Activated CD8-positive, alpha-beta memory T cell treated with anti-CD3 and anti-CD28 coated beads for 48 hours (primary cell): ENCODE results near the gene SDHB.

Experiments
- DNase-seq, 3 experiments: peaks; one replicate each; pipeline ENCODE4 v3.0.0-alpha.2; 2020; ENCODE audit warnings: low read depth in 2 of 3, low spot score in 2 of 3

The SDHB gene

DNA sequence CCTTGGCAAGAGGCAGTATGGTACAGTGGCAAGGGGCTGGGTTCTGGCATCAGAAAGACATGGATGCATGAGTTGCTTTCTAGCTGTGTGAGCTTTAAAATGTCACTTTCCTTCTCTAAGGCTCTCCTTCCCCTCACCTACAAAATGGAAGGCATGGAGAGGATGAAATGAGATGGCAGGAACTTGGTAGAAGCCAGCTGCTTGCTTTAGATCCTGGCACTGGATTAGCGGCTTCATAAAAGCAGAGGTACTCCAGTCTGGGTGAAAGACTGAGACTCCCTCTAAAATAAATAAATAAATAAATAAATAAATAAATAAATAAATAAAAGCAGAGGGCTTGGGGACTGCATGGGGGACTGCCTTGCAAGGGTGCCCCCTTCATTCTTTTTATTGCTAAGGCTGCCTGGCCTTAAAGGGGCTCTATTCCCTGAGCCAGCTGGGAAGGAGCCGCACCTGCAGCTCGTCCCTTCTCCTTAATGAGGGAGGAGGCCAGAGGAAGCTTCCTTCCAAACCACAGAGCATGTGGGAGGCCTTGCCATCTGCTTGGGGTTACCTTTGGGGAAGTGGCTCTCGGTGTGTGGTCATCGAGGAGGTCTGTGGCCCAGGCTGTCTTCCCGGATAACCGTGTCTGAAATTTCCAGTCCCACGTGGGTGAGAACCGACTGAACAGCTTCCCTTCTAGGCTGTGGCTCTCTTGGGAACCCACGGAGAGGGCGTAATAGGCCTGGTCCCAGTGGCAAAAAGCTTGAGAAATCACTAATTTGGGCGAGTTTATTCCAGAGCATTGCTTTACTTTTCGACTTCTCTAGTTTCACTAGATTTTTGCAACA, 40.1 kb downstream of the SDHB start:
- DNase-seq, result no peak

DNA sequence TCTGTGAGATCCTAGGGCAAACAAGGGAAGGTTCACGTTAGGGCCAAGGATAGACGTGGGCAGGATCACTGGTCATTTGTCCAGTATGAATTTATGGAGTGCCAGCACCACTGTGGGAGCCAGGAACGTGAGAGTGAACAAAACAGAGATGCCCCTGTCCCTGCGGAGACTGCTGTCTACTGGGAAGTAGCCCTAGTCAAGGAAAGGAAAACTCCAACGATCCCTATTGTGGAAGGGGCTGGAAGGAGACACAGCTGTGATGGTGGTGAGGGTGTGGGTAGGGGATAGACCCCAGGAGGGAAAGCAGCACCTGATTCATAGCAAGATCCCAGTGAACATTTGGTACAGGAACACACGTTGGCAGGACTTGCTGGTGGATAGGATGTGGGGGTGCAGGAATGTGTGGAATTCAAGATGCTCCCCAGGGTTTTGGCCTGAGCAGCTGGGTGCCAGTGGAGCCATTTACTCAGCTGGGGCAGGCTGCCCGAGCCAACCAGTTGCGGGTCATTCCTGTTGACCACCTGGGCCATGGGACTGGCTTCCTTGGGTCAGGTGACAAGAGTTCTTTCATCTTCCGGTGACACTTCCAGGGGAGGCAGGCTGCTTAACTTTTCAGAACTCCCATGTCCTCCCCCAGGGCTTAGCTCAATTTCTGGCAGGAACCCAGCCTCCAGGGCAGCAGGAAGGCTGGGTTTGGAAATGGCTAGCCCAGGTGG, 40.9 kb downstream of the SDHB start:
- no peak for DNase-seq

DNA sequence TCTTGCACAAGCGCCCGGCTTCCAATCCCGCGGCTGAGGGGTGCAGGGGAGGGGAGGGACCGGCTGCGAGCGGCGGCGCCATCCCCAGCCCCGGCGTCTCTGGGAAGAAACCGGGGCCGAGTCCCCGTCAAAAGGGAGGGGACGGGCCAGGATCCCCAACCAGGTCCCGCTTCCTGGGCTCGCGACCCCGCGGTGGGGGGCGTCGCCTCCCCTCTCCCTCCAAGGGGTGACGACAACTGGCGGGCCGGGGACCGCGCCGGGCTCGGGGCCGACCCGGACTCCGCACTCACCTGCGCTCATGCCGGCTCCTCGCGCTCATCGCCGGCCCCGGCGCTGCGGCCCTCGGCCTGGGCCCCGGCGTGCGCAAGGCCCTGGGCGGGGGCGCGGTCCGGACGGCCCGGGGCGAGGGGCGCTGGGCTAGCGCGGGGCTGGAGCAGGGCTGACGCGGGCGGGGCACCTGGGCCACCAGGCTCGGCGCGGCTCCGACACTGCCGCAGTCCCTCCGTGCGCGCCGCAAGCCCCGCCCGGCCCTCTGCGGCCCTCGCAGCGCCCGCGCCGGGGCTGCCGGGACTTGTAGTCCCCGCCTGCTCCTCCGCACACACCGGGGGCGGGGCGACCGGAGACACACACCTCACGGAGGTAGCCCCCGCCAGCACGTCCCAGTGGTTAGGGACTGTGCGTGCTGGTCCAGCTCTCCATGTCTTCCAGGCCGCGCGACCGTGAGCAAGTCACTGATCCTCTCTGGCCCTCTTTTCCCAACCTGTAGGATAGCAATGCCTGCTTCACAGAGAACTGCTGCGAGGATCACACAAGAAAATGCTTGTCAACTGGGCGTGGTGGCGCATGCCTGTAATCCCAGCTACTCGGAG, 42.2 kb downstream of the SDHB start, which contains the start of gene ATP13A2:
TSS of gene ATP13A2 (minus strand) at position 490 of the 869 bp plus-strand sequence. CDS start at position 300, 190 bp downstream.
- peak; percentile 53 to 75 (median 60) for DNase-seq

DNA sequence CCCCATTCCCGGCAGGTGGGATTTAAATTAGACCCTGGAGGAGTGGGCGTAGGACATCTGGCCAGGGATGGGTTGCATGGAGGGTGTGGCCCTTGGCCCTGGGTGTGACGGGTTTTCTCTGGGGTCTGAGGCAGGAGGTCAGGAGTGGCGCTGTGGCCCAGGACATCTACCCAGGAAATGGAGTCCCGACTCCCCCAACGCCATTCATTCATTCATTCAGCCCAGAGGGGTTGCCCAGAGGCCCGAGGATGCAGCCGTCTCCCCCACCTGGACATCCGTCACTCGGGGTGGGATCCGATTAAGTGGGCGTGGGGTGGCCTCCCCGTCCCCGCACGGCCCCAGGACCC, 42.8 kb downstream of the SDHB start:
- no peak for DNase-seq

DNA sequence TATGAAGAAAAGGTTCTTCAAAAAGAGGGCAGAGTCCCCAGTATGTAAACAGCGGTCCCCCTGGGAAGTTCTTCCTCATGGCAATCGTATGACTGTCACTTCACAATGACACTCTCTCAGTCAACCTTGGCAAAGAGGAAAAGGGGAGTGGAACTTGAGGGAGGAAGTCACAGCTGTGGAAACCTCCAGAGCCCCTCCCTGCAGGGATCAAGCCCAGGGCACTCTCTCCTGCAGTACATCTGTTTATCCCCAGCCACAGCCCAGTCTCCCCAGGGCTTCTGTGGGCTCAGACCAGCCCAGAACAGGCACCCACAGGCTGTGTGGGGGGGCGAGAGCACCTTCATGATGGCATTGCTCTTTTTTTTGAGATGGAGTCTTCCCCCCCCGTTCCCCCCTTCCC, 44.1 kb downstream of the SDHB start:
- no peak for DNase-seq

DNA sequence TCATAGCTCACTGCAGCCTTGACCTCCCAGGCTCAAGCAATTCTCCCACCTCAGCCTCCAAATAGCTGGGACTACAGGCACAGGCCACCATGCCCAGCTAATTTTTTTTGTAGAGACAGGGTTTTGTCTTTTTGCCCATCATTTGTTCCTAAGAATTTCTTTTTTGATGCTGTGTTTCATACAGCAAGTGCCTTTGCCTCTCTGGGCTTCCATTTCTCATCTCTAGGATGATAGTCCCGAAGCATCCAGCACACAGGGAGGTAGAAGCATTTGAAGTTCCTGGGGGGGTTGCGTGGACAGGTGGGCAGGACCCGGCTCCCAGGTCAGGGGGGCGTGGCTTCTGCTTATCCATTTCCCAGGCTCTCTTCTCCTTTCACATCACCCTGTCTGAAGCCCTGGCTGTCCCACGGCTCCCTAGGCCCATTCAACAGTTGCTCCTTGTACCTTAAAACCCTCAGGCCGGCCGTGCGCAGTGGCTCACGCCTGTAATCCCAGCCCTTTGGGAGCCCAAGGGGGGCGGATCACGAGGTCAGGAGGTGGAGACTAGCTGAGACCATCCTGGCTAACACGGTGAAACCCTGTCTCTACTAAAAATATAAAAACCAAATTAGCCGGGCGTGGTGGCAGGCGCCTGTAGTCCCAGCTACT, 45.5 kb downstream of the SDHB start:
- DNase-seq, result no peak

DNA sequence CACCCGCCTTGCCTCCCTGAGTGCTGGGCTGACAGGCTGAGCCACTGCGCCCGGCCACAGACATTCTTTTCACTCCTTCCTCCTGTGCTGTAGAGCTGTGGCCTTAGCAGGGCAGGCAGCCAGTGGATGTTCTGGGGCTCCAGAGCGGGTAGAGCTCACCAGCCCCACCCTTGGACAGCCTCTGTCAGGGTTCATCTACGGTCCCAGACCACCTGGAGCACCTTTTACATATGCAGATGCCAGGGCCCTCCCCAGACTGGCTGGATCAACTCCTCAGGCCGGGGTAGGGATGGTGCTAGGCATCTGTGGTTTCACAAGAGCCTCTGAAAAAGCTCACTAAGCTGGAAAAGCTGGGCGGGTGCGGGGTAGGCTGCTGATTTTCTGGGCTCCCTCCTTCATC, 46.7 kb downstream of the SDHB start:
- DNase-seq, result no peak

DNA sequence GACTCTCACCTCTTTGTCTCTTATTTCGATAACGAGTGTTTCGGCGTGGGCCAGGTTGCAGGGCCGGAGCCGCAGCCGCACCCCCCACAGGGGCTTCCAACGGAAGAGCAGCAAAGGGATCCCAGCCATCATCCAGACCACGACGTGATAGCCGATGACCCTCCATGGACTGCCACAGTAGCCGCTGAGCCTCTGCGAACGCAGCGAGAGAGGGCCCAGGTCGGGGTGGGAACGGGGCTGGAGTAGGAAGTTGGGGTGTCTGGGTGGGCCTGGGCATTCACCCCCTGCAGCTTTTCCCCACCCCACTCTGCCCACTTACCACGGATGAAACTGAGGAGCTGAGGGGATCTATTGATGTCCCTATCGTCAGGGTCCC, 48.5 kb downstream of the SDHB start:
- no peak for DNase-seq

DNA sequence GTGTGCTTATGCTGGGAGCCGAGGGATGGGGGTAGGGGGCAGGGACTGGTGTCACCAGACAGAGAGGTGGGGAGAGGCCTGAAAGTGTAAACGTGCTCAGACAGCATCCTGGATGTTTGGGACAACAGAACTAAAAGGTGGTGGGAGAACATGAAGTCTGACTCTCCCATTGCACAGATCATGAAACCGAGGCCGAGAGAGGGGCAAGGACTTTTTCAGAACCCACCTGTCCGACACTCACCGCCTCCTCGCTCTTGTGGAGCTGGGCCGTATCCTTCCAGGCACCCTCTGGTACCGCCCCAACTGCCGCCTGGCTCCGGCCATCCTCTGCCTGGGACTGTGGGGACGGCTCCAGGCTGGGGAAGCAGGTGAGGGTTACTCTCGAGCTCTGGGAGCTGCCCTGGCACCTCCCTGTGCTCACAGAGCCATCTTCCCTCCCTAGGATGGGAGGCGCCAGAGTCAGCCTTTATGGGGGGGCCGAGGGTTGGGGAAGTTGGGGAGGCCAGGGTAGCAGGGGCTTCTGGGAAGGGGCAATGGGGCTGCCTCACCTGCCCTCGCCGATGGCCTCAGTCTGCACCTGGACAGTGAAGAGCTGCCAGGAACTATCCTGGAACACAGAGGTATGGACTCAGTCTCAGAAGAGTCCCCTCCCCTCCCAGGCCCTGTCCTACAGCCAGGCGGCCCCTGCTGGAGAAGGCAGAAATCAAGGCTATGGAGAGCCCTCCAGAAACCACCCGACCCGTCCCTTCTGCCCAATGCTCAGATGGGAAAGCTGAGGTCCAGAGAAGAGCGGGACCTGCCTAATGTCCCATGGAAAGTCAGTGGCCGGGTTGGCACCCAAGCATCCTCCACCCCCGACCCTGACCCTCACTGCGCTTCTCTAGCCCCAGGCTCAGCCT, 49.1 kb downstream of the SDHB start:
- no peak for DNase-seq

DNA sequence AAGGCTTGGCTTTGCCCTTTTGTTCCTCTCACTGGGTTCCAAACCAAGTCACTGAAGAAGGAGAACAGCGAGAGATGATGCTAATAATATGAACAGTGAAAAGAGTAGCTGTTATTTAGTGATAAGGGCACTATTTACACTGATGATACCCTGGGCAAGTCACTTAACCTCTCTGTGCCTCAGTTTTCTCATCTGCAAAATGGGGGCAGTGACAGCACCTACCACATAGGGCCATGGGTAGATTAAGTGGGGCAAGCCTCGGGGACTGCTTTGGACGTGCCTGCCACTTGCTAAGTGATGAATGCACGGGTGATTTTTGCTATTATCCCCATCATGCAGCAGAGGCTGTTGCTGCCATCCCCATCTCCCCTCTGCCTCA, 51.3 kb downstream of the SDHB start:
- no peak for DNase-seq

DNA sequence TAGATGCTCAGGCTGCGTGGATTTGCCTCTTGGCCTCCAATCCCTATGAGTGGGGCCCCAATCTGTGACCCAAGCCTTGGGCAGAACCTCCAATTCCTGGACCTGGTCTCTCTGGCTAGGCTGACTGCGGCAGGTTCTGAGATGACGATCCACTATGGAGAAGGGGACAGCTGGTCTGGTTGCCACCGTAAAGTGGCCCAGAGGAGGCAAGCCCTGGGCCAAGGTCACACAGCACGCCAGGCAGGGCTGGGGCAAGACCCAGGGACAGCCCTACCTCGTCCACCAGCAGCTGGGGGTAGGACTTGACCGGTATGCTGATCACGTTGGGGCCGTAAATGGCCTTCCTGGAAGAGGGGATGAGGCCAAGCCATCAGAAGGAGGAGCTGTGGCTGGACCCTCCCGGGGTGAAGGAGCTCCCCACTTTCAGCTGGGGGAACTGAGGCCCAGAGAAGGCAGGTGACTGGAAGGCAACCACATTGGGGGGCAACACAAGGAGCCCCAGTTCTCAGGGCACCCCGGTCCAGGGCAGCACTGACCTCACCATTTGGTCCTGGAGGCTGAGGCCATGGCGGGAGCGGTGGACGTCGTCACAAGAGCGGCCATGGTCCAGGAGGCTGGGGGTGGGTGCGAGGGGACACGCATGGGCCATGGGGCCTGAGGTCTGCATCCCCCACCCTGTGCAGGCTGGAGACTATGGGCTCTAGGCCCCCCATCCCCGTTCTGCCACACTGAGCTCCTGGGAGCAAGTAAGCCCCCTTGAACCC, 51.9 kb downstream of the SDHB start:
- no peak for DNase-seq

DNA sequence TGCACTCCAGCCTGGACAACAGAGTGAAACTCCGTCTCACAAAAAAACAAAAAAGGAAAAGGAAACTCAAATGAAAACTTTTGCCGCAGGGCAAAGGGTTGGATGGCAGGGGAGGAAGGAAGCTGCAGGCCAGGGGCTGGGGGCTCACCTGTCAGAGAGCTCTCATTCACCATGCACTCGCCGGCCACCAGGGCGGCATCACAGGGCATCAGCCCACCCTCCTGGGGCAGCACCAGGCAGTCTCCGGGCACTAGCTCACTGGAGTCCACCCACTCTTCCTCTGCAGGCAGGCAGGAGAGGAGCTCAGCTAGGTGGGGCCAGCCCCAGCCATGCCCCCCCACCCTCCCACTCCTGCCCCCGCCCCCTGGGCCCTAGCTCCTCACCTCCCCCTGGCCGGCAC, 54.0 kb downstream of the SDHB start:
- no peak for DNase-seq

DNA sequence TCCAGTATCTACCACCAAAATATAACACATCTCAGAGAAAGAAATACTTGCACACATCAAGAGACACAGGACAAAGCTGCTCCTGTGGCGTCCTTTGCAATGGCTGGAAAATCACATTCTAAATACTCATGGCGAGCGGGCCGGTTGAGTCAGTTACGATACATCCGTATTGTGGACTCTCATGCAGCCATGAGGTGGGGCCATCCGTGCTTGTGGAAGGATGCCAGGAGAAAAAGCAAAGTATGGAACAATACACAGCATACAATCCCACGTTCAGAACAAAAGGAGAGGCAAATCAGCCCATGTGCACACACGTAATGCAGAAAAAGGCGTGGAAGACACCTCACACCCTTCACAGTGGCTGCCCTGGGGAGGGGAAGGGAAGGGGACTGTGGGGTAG, 55.2 kb downstream of the SDHB start:
- no peak for DNase-seq

DNA sequence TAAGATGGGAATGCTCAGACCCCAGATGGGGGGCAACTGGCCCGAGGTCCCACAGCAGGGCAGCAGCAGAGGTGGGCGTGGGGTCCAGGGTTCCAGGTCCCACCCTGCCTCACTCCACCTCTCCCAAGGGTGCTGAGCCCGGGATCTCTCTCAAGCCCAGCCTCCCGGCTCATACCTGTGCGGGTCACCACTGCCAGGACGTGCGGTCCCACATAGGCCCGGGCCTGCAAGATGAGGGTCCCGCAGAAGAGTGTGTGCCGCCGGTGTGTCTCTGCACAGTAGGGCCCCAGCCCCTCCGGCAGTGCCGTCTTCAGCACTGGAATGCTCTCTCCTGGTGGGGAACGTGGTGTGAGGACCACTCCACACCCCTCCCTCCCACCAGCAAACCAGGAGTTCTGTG, 57.0 kb downstream of the SDHB start:
- DNase-seq, result no peak

DNA sequence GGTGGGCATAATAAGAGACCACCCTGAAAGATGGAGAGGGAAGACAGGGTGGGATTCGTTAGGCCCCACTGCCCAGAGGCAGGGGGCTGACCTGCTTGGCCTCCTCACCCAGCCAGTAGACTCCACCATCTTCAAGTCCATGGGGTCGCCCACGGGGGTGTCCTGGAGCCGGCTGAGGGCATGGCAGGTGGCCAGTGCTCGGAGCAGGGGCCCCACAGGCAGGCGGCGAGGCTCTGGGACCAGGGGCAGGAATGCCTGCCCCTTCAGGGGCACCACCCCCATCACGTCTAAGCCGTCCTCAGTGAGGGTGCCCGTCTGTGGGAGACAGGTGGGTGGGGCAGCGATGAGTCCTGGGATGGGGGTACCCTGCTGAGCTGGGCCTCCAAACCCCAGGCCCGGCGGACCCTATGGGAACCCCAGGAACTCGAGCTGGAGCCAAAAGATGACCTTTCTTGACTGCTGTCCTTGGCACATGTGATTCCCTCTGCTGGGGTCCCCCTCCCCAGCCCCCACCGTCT, 60.3 kb downstream of the SDHB start:
- DNase-seq, result no peak

DNA sequence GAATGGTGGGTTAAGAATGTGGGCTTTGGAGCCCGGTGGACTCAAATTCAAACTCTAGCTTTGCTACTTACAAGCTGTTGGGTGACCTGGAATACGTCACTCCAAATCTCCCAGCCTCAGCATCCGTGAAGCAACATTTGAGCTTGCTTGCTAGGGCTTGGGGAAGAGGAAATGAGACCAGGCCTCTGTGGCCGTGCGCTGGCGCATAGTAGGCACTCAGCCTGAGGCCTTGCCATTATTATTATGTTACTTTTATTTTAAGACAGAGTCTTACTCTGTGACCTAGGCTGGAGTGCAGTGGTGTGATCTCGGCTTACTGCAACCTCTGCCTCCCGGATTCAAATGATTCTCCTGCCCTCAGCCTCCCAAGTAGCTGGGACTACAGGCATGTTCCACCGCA, 61.2 kb downstream of the SDHB start:
- no peak for DNase-seq

DNA sequence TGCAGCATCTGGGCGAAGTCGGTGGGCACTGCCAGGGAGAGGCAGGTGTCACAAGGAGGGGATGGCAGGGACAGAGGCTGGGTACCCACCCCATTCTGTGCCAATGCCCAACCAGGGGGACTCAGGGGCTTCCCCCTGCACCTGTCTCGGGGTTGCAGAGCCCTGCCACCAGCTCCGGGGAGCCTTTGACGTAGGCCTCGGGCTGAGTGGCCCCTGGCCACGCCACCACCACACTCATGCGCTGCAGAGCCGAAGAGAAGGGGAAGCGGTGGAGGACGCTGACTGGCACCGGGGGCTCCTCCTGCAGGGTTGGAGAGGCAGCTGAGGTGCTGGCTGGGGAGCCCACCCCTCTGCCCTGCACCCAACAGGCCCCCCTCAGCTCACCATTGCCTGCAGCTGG, 61.7 kb downstream of the SDHB start:
- DNase-seq, result no peak

DNA sequence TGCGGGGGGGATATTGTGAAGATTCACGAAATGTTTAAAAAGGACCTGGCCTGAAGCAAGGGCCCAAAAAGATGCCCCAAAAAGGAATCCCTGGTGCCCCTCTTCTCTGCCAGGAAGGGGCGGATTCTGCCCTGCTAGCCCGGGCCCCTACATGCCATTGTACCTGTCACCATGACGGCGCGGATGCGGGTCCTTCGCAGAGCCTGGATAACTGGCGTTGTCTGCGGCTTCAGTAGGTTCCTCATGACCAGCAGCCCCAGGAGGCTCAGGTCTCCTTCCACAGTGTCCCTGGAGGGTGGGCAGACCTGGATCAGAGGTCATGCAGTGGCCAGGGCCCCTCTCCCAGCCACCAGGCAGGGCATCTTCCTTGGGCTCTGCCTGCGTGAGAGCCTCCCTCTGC, 62.3 kb downstream of the SDHB start:
- DNase-seq, result no peak

DNA sequence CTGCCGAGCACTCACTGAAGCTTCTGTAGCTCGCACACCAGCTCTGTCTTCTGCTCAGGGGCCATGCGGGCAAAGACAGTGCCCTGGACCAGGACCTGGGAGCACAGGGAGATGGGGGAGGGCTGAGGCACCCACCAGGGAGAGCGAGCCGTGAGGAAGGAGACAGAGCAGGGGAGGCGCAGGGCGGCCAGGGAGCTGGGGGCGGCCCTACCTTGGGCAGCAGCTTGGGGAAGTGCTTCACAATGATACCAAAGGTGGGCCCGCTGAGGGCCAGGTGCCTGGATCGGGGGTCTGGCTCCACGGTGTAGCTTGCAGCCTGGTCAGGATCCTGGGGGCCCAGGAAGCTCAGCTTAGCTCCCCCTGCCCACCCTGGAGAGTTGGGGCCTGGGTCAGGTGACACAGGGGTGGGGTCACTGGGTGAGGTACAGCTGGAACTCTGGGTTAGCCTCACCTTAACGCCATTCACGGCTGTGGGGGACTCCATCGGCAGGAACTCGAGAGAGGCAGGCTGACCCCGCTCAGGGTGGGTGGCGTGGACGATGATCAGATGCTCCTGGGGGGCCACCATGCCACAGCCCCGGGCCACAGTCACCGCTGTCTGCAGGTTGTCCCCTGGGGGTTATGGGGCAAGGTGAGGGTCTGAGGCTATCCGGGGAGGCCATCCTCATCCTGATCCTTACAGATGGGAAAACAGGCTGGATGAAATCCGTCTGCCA, 64.0 kb downstream of the SDHB start:
- no peak for DNase-seq
